OCI-LY3 (cell line): ENCODE results near the gene SPOCK3.
A peak's percentile ranks its signal among the peaks of the same experiment; 100 is the strongest.
"Not testable (repeated sequence)": the region's sequence is repeated elsewhere in the genome, so short reads cannot be mapped to it uniquely, and the experiment has no call there.

ENCODE experiments used
- H2AFZ ChIP-seq: fragments of 200-600, 300-600 bp; shearing (Covaris generic); 2 replicates; pipeline ENCODE4 v1.6.0; 2014; ENCODE audit warnings: antibody characterized with exemption, low read depth, low read length
- H3K27ac ChIP-seq: fragments of 200-600, 300-600 bp; sonication (generic); 2 replicates; pipeline ENCODE4 v1.5.1; 2014; ENCODE audit warnings: mild to moderate bottlenecking, low read length, moderate library complexity, mixed read lengths
- H3K27me3 ChIP-seq: fragments of 200-600, 300-600 bp; sonication (generic); 2 replicates; pipeline ENCODE4 v1.6.1; 2014; ENCODE audit warnings: low read depth, low read length, mixed read lengths
- H3K36me3 ChIP-seq: fragments of 200-600, 300-600 bp; sonication (generic); replicated peaks from 2 replicates; pipeline ENCODE3; 2014; ENCODE audit warnings: low read depth, low read length, mixed read lengths
- H3K4me1 ChIP-seq: fragments of 300-600, 200-600 bp; sonication (generic); 2 replicates; pipeline ENCODE4 v1.6.1; 2014; ENCODE audit warnings: low read length, mixed read lengths
- H3K4me2 ChIP-seq: fragments of 200-600, 300-600 bp; sonication (generic); 2 replicates; pipeline ENCODE4 v1.6.1; 2014; ENCODE audit warnings: low read length, mixed read lengths
- H3K4me3 ChIP-seq: fragments of 300-600, 200-600 bp; sonication (generic); 2 replicates; pipeline ENCODE4 v1.5.1; 2014; ENCODE audit warnings: antibody characterized with exemption, mild to moderate bottlenecking, low read length, moderate library complexity
- H3K79me2 ChIP-seq: fragments of 300-600, 200-600 bp; shearing (Covaris generic); 2 replicates; pipeline ENCODE4 v1.6.1; 2014; ENCODE audit warnings: mild to moderate bottlenecking, low read length, mixed read lengths
- H3K9ac ChIP-seq: fragments of 300-600, 200-600 bp; shearing (Covaris generic); 2 replicates; pipeline ENCODE4 v1.6.0; 2014; ENCODE audit warnings: mild to moderate bottlenecking, low read length, moderate library complexity
- H3K9me3 ChIP-seq: fragments of 200-600, 300-600 bp; shearing (Covaris generic); 2 replicates; pipeline ENCODE4 v1.6.1; 2014; ENCODE audit warnings: low read length, mixed read lengths; ENCODE audit not compliant: insufficient read depth
- H4K20me1 ChIP-seq: fragments of 200-600, 300-600 bp; sonication (generic); 2 replicates; pipeline ENCODE4 v1.6.1; 2016; ENCODE audit warnings: low read length, mixed read lengths; ENCODE audit not compliant: insufficient read depth
- CTCF ChIP-seq: fragments of 200-600, 300-600 bp; sonication (generic); IDR thresholded peaks from 2 replicates; pipeline ENCODE4 v1.5.1; 2014; ENCODE audit warnings: antibody characterized with exemption, low read length, low read depth
- EZH2phosphoT487 ChIP-seq: fragments of 200-600 bp; shearing (Covaris generic); IDR thresholded peaks from 2 replicates; pipeline ENCODE4 v1.6.1; 2018; ENCODE audit warnings: antibody characterized with exemption, mixed run types, low read depth

Gene SPOCK3

GRCh38 chr4:166798126-166798525 lies 436.2 kb downstream of the SPOCK3 start:
- H3K4me3 ChIP-seq = no peak overlapping the region
- no peak overlapping the region for H3K9ac ChIP-seq
- no peaks in the 10 kb centered on the region for H3K27me3 ChIP-seq
- no peaks in the 10 kb centered on the region for H3K9me3 ChIP-seq
- no peaks in the 10 kb centered on the region for H4K20me1 ChIP-seq
- peaks cover 3% of the 10 kb centered on the region; the same call in 1 of the 2 replicates for H3K4me1 ChIP-seq
- no peaks in the 10 kb centered on the region for H3K79me2 ChIP-seq
- no peak for TF ChIP-seq CTCF
- no peak for TF ChIP-seq EZH2phosphoT487
- H3K4me2 ChIP-seq = no peak overlapping the region
- H2AFZ ChIP-seq = peak overlapping the region; percentile 23
- H3K27ac ChIP-seq = no peak overlapping the region
- H3K36me3 ChIP-seq = no peaks in the 10 kb centered on the region

GRCh38 chr4:166777760-166778159 lies 456.5 kb downstream of the SPOCK3 start:
- TF ChIP-seq EZH2phosphoT487 = no peak
- no peak for TF ChIP-seq CTCF
- H3K27ac ChIP-seq = no peak overlapping the region

GRCh38 chr4:166763018-166763417 lies 471.3 kb downstream of the SPOCK3 start:
- Histone ChIP-seq H3K4me1 (no peaks in the 10 kb centered on the region), H3K9ac (no peak overlapping the region), H4K20me1 (no peaks in the 10 kb centered on the region), H3K27me3 (no peaks in the 10 kb centered on the region), H2AFZ (no peak overlapping the region), H3K27ac (no peak overlapping the region), H3K4me2 (no peak overlapping the region), H3K36me3 (no peaks in the 10 kb centered on the region), H3K9me3 (no peaks in the 10 kb centered on the region), H3K79me2 (no peaks in the 10 kb centered on the region), H3K4me3 (no peak overlapping the region)
- TF ChIP-seq CTCF (no peak), EZH2phosphoT487 (no peak)

More at GRCh38 chr4:166777760-166778159, 456.5 kb downstream of the SPOCK3 start:
- Histone ChIP-seq H4K20me1 (no peaks in the 10 kb centered on the region), H3K9me3 (no peaks in the 10 kb centered on the region), H3K27me3 (no peaks in the 10 kb centered on the region), H3K9ac (no peak overlapping the region), H3K36me3 (no peaks in the 10 kb centered on the region), H3K4me1 (peaks cover 11% of the 10 kb centered on the region), H2AFZ (no peak overlapping the region), H3K79me2 (no peaks in the 10 kb centered on the region), H3K4me3 (no peak overlapping the region), H3K4me2 (no peak overlapping the region)

- Histone ChIP-seq H2AFZ (no peak overlapping the region), H3K79me2 (no peaks in the 10 kb centered on the region), H3K9ac (no peak overlapping the region), H3K9me3 (no peaks in the 10 kb centered on the region), H4K20me1 (no peaks in the 10 kb centered on the region), H3K4me1 (no peaks in the 10 kb centered on the region), H3K27me3 (no peaks in the 10 kb centered on the region), H3K4me2 (no peak overlapping the region), H3K4me3 (no peak overlapping the region), H3K27ac (no peak overlapping the region), H3K36me3 (no peaks in the 10 kb centered on the region)
- TF ChIP-seq EZH2phosphoT487 (no peak), CTCF (no peak)
Observed at GRCh38 chr4:166741742-166742141, 492.6 kb downstream of the SPOCK3 start.

GRCh38 chr4:166739215-166739614 lies 495.1 kb downstream of the SPOCK3 start:
- H3K27me3 ChIP-seq, H3K4me2 ChIP-seq, H3K4me1 ChIP-seq, H4K20me1 ChIP-seq, H3K27ac ChIP-seq, H3K36me3 ChIP-seq, H3K9me3 ChIP-seq, H3K9ac ChIP-seq, H3K79me2 ChIP-seq, H2AFZ ChIP-seq, H3K4me3 ChIP-seq: not testable (repeated sequence)
